Measurements from ENCODE around the gene SLC22A15.

- TF ChIP-seq CTCF (IDR thresholded peaks at IDR 0.05) (no peak), POLR2A (IDR thresholded peaks at IDR 0.05) (no peak), POLR2AphosphoS5 (IDR thresholded peaks at IDR 0.05; ENCODE audit: insufficient read depth in 1 of 2, low read depth in 1 of 2) (no peak)
Measured at GRCh38 chr1:116026631-116027030, 50.3 kb downstream of the SLC22A15 start.
